ENCODE measurements around the gene GOSR2.

DNA sequence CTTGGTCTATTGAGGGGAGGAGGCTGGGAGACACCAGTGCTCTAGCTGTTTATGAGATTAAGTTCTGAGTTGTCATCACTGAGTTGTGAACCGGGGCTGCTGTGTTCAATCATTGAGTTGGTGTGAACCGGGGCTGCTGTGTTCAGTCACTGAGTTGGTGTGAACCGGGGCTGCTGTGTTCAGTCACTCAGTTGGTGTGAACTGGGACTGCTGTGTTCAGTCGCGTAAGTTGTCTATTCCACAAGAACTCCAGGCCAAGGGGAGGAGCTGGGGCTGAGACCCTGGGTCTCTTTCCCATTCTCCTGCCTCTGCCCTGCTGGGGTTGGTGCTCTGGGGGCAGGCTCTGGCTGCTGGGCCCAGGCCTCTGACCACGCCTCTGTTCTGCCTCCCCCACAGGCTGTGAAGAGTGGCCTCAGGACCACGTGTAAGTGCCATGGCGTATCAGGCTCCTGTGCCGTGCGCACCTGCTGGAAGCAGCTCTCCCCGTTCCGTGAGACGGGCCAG is 47.1 kb upstream of the GOSR2 start:
- TF ChIP-seq, protein P1, sequence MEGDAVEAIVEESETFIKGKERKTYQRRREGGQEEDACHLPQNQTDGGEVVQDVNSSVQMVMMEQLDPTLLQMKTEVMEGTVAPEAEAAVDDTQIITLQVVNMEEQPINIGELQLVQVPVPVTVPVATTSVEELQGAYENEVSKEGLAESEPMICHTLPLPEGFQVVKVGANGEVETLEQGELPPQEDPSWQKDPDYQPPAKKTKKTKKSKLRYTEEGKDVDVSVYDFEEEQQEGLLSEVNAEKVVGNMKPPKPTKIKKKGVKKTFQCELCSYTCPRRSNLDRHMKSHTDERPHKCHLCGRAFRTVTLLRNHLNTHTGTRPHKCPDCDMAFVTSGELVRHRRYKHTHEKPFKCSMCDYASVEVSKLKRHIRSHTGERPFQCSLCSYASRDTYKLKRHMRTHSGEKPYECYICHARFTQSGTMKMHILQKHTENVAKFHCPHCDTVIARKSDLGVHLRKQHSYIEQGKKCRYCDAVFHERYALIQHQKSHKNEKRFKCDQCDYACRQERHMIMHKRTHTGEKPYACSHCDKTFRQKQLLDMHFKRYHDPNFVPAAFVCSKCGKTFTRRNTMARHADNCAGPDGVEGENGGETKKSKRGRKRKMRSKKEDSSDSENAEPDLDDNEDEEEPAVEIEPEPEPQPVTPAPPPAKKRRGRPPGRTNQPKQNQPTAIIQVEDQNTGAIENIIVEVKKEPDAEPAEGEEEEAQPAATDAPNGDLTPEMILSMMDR (IDR thresholded peaks at IDR 0.05), result no peak
- TF ChIP-seq POLR2A (IDR thresholded peaks at IDR 0.05), result no peak
